HG03571 (cell line): ENCODE results near the gene TMEM170B.
"Not testable (repeated sequence)": the region's sequence is repeated elsewhere in the genome, so short reads cannot be mapped to it uniquely, and the experiment has no call there.

Experiments used
- ATAC-seq: cut with Tn5 transposase; IDR thresholded peaks from one replicate; pipeline ENCODE4 v1.9.1; 2021; ENCODE audit not compliant: unreplicated experiment

TMEM170B gene

DNA sequence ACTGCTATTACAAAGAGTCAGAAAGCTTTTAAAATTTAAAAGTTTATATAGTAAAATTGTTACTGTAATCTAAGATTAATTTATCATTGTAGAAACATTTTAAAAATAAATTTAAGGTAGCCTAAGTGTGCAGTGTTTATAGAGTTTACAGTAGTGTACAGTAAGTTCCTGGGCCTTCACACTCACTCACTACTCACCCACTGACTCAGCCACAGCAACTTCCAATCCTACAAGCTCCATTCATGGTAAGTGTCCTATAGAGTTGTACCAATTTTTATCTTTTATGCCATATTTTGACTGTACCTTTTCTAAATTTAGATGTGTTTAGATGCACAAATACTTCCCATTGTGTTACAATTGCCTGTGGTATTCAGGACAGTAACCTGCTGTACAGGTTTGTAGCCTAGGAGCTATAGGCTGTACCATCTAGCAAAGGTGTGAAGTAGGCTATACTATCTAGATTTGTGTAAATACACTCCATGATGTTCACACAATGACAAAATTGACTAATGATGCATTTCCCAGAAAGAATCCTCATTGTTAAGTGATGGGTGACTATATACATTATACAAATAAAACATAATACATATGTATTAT lies 10.2 kb upstream of the TMEM170B start:
- ATAC-seq = no peak

DNA sequence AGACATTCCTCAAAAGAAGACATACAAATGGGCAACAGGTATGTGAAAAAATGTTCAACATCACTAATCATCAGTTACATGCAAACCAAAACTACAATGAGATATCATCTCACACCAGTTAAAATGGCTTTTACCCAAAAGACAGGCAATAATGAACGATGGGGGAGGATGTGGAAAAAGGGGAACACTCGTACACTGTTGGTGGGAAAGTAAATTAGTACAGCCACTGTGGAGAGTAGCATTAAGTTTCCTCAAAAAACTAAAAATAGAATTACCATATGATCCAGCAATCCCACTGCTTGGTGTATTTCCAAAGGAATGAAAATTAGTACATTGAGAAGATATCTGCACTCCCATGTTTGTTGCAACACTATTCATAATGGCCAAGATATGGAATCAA lies 8.6 kb upstream of the TMEM170B start:
- ATAC-seq = no peak

DNA sequence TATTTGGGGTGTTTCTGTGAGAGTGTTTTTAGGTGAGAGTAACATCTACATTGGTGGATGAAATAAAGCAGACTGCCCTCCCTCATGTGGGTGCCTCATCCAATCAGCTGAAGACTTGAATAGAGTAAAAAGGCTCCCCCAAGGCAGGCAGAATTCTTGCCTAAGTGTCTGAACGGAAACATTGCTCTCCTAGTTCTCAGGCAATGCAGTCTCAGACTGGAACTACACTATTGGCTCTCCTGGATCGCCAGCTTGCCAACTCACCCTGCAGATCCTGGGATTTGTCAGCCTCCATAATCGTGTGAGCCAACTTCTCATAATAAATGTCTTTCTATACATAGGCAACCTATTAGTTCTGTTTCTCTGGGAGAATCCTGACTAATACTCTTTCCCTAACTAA lies 5.5 kb upstream of the TMEM170B start:
- ATAC-seq = no peak

DNA sequence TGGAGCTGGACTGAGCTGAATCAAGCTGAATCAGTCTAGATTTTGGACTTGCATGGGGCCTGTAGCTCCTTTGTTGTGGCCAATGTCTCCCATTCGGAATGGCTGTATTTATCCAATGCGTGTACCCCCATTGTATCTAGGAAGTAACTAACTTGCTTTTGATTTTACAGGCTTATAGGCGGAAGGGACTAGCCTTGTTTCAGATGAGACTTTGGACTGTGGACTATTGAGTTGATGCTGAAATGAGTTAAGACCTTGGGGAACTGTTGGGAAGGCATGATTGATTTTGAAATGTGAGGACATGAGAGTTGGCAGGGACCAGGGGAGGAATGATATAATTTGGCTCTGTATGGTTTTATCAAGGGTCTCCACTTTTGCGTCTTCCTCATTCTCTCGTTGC lies 3.0 kb upstream of the TMEM170B start:
- no peak for ATAC-seq

DNA sequence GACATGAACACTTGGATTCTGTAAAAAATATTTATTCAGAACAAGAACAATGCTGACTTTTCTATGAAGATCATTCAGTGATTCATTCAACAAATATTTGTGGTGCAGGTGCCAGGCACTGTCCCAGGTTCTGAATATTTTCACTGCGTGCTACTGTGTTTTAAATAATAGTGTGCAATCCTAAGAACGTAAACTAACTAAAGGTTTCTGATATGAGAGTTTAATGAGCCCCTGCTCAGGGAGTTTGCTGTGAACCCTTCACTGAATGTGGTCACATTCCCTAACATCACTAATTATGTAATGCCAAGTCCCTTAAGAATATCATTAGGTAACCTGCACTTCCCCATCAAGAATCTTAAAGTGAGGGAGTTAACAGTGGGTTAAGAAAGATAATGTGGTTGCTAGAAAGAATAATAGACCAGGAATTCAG lies 1.7 kb upstream of the TMEM170B start:
- ATAC-seq = no peak

DNA sequence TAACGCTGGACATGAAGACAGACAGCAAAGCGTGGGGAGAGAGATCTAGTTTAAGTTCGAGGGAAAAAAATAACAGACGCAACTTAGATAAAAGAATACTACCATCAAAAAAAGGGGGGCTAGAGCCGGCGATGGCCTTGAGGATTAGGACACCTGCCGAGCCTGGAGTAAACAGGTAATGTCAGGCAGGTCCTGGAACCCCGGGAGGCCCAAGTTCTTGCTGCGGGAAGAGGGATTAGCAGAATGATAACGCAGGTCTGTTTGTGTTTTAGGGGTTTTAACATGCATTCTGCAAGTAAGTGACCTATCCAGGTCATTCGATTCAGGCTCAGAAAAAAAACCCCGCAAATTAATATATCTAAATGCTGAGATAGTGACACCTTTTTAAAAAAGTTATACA lies 754 bp upstream of the TMEM170B start:
- ATAC-seq = no peak

DNA sequence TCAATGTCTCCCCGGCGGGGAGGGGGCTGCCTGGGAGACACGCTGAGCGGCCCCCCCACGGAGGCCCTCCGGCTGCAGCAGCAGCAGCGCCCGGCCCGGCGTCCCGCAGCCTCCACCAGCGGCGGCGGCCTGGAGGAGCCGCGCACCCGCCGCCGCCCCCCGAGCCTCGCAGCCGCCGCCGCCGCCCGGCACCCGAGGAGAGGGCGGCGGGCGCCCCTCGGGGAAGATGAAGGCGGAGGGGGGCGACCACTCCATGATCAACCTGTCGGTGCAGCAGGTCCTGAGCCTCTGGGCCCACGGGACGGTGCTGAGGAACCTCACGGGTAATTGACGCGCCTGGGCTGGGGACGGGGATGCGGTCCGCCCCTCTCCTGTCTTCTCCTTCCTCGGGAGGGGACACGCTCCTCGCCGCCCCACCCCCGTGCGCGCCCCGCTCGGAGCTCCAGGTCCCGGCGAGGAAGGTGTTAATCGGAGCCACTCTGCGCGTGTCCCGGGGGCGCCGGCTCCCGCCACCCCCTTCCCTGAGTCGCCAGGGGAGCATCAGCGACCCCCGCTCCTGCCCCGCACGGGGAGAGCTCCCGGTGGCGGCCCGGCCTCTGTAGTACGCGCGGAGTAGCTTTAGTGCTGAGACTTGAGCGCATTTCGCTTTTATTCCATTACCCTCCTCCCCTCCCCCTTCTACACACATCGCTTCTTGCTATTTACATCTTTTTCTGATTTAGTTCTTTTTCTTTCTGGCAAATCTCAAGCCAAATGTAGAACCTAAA lies 686 bp downstream of the TMEM170B start:
- peak; percentile 18 for ATAC-seq

DNA sequence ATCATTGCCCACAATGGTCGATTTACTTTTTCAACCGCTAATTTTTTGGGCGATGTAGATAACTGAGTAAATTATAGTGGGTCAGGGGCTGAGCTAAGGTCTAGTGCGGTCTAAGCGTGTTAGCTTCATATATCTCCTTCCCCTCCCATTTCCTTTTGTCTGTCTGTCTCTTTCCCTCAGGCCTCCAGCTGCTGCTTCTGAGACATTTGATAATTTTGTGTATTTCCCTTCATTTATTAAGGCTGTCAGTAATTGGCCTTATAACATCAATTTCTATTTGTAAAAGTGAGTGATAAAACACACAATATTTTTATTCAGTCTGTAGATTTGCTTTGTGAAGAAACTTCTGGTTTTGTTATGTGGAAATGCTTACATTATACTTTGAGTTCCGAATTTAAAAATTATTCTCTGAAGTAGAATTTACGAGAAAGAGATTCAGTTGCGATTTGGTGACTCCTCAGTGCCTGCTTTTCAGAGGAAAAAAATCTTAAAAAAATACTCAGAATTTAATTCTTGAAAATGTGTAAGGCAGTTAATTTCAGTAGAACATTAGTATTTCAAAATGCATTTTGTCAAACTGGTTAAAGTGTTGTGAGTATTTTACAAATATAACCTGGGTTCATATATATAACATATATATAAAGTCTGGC lies 1.4 kb downstream of the TMEM170B start:
- ATAC-seq = no peak

DNA sequence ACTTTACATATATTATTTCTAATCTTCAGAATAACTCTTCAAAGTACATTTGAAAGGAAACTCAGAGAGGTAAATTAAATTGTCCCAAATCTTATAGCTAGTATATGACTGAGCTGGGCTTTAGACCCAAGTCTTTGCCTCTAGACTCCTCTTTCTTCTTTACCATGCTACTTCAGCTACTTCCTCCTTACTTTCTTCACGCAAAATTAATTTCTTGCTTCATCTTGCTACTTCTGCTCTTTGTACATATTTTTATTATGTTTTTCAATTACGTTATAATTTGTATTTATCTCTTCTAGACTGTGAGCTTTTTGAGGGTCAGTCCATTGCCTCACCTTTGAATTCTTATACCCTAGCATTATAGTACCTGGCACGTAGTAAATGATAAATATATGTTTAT lies 5.3 kb downstream of the TMEM170B start:
- ATAC-seq = no peak

DNA sequence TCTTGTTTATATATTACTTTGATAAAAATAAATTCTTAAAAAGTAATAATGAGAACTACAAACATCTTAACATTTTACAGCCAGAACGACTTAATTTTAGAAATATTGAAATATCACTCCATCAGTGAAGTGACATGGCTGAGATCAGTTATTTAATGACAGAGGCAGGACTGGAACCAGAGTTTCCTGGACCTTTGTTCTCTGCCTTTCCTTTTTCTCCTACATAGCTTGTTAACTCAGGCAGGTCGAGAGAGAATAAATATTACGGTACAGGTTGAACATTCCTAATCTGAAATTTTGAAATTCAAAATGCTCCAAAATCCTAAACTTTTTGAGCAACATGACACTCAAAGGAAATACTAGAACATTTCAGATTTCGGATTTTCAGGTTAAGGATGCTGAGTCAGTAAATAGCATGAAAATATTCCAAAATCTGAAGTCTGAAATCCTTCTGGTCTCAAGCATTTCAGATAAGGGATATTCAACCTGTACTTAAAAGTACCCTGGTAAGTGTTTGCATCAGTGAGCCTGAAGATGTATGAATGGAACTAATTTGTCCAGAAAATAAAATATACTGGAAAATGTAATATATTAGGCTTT lies 6.5 kb downstream of the TMEM170B start:
- no peak for ATAC-seq

DNA sequence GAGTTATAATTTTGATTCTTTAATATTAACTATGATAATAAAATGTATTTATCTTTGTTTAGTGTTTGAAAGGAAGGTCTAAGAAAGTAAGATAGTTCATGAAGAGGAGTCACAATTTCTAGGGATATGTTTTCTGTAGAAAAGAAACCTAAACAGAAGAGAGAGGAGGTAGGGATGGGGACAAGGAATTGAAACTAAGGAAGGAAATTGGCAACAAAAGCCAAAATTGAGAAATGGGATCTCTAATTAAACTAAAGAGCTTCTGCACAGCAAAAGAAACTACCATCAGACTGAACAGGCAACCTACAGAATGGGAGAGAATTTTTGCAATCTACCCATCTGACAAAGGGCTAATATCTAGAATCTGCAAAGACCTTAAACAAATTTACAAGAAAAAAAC lies 10.3 kb downstream of the TMEM170B start:
- ATAC-seq = not testable (repeated sequence)

DNA sequence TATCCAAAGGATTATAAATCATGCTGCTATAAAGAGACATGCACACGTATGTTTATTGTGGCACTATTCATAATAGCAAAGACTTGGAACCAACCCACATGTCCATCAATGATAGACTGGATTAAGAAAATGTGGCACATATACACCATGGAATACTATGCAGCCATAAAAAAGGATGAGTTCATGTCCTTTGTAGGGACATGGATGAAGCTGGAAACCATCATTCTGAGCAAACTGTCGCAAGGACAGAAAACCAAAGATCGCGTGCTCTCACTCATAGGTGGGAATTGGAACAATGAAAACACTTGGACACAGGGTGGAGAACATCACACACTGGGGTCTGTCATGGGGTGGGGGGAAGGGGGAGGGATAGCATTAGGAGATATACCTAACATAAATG lies 11.0 kb downstream of the TMEM170B start:
- ATAC-seq = not testable (repeated sequence)

DNA sequence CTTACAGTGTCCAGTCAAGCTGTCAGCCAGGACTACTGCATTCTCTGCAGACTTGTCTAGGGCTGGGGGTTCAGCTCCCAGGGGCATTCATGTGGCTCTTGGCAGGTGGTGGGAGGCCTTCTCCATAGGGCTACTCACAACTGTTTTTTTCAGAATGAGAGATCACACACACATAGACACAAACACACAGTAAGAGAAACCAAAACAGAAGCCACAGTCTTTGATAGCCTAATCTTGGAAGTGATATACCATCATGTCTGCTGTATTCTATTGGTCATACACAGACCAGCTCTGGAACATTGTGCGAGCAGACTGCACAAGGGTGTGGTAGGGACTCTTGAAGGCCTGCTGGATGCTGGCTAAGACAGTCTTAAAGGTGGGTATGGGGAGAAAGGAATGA lies 13.5 kb downstream of the TMEM170B start:
- no peak for ATAC-seq

DNA sequence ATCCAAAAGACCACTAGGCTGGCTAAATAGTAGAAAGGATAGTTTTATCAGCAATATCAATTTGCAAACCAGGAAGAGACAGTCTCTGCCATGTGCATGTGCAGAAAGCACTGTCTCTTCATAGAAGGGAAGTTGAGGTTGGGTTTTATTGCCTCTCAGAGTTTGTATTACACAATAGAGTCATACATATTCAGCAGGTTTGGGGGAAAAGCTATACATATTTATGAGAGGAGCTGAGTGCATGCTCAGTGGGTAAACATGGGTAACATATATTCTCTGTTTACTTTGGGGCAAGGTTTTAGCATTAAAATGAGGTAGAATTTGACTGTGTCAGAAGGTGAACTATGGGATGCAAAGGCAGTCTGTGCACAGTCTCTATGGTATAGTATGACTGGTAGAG lies 14.9 kb downstream of the TMEM170B start:
- ATAC-seq = no peak

DNA sequence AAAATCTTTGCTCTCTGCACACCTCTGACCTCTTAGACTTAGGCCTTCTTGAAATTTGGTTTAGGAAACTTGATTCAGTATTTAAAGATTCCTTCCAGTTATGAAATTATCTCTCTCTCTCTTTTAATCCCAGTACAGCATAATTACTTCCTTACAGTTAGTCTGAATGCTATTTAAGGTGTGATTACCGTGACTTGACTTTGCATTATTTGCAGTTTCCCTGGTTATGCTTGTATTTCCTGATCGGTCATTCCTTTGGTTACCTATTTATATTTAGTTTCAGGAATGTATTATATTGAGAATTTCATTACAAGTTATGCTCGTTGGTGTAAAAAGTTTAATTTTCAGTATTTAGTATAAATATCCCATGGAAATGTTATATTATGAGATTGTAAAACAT lies 16.3 kb downstream of the TMEM170B start:
- ATAC-seq = no peak

DNA sequence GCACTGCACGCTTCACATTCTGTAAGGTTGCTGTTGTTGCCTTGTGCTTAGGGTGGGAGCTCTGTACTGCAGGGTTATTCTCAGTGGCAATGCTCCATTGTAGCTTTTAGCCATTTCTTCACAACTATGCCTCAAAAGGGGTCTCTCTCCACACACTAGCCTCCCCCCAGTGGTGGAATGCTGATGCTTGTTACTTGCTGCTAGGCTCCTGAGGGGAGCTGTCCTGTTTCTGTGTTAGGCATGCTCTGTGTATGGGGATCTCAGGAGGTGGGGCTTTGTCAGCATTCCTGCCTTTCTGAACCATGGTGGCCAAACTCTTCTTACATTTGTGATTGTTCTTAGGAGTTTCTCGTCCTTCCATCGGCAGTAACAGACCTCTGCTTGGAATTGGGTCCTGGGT lies 18.8 kb downstream of the TMEM170B start:
- ATAC-seq = no peak

DNA sequence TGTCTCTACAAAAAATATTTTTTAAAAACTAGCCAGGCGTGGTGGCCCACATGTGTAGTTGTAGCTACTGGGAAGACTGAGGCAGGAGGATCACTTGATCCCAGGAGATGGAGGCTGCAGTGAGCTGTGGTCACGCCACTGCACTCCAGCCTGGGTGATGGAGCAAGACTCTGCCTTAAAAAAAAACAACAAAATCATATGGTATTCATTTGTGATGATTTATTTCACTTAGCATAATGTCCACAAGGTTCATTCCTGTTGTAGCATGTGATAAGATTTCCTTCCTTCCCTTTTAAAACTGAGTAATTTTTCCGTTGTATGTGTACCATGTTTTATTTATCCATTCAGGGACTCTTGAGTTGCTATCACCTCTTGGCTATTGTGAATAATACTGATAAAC lies 26.2 kb downstream of the TMEM170B start:
- ATAC-seq = no peak

DNA sequence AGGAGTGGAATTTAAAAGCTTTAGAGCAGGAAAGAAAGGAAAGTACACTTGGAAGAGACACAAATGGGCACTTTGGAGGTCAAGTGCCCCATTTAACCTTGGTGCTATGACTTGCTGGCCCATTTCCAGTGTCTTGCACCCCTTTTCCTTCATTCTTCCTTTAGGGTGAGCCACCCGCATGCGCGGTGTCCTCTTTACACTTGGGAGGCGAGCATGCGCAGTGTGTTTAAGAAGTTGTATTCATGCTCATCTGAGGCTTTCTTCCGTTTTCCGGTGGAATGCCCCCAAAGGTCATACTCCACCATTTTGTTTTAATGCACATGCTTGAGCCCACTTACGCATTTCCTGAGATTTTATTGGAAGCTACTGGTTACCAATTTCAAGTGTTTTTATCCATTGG lies 29.1 kb downstream of the TMEM170B start:
- no peak for ATAC-seq

DNA sequence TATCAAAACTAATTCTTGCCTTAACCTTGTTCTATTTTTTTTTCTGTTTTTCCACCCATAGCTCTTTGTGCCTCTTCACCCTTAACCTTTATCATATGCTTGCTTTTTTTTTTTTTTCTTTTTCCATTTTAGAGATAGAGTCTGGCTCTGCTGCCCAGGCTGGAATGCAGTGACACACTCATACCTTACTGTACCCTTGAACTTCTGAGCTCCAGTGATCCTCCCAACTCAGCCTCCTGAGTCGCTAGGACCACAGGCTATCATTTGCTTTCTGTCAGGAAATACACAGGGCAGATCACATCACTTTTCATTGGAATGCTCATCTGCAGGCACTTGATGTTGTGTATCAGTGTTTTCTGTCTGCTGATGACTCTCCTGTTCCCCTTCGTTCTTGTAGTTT lies 33.5 kb downstream of the TMEM170B start:
- no peak for ATAC-seq

DNA sequence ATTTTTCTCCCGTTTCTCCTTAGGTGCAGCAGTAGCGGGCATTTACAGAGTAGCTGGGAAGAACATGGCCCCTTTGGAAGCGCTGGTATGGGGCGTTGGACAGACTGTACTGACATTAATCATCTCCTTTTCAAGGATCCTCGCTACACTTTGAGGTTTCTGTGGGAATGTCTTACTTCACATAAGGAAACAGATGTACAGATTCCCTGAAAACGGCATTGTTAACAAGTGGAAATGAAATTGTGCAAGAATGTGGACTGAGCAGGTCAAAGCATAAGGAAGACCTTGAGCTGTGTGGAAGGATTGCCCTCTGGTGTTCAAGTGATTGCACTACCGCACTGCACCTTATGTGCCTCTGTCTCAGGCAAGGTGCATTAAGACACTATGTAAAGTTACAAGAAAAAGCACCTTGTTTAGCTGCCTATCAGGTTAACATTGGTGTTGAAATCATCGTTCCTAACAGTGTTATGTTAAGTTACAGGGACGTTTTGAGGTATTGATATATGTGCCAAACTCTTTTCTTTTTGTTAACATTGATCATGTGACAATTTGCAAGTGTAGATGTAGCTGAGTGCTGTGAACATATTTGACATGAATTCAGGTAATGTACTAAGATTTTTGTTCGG lies 38.0 kb downstream of the TMEM170B start:
- peak; percentile 97 for ATAC-seq

DNA sequence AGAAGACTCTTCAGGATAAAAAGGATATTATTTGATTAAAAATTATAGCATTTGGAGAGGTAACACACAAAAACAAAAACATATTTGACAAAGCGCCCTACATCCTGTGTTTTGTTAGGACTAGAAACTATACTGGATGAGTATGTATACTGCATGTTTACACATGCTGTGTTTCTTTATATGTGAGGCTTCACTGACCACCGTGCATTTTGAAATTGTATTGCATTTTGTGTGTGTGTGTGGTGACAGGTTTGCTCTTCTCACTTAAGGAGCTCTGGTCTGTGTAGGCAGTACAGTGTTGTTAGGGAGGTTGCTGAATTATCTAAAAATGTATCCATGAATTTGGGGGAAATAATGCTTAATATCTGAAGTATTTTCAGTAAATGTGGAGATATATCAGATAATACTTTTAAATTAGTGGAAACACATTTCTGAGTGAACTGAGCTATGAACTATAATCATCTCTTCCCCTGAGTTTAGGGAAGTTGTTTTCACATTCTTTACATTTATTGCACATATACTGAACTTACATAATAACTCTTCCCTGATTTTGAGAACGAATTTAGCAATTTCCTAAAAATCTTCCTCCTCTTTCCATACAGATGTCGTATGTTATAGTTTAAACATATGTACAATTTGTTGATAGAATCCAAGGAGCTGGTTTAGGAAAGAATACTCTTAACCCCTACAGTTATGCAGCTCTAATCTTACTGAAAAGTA lies 43.3 kb downstream of the TMEM170B start:
- ATAC-seq = no peak
